CD4-positive, alpha-beta T cell (primary cell): ENCODE data around the gene SLX9. TPM values are rescaled to one million over a fixed set of nuclear protein-coding genes. Genes with fewer than 3 reads are reported as not detected.
A peak's percentile ranks its signal among the peaks of the same experiment; 100 is the strongest.

ENCODE experiments used
- ATAC-seq: fragments of 200-7000 bp; cut with Tn5 transposase; one replicate; pipeline ENCODE4 v1.10.0; 2022; ENCODE audit warnings: mild to moderate bottlenecking; ENCODE audit not compliant: poor library complexity
- CTCF ChIA-PET: fragments of 350-600 bp; sonication (Branson Sonifier 250); formaldehyde crosslinking; loops from one replicate; lab custom pipeline; 2021; ENCODE audit warnings: antibody characterized with exemption, inconsistent platforms; lab: Charles Lee
- POLR2A ChIA-PET: fragments of 350-600 bp; sonication (Branson Sonifier 250); formaldehyde crosslinking; loops from one replicate; lab custom pipeline; 2021; ENCODE audit warnings: antibody characterized with exemption, inconsistent platforms; lab: Charles Lee
- DNase-seq, 14 experiments: peaks; one replicate each; pipeline ENCODE4 v3.0.0-alpha.2; 2013 to 2020; ENCODE audit warnings: mixed read lengths in 2 of 14
- H3K27ac ChIP-seq, 2 donors: one replicate each; pipeline versions ENCODE4 v1.5.1 to v1.7.0; 2013; ENCODE audit warnings: low read length in 2 of 2, low read depth in 1 of 2, mild to moderate bottlenecking in 1 of 2
- H3K27me3 ChIP-seq, 2 experiments: 1 replicate in 1 of 2; 2 replicates in 1 of 2; pipeline versions ENCODE4 v1.6.1 to v1.7.0; 2013; ENCODE audit warnings: low read length in 2 of 2, control low read depth in 1 of 2, mild to moderate bottlenecking in 1 of 2, moderate library complexity in 1 of 2; ENCODE audit not compliant: insufficient read depth in 2 of 2, control insufficient read depth in 1 of 2
- H3K36me3 ChIP-seq: one replicate; pipeline ENCODE4 v1.6.1; 2013; ENCODE audit warnings: low read length, control low read depth; ENCODE audit not compliant: insufficient read depth
- H3K4me1 ChIP-seq: one replicate; pipeline ENCODE4 v1.6.1; 2013; ENCODE audit warnings: low read length, control low read depth; ENCODE audit not compliant: insufficient read depth
- H3K4me3 ChIP-seq: one replicate; pipeline ENCODE4 v1.5.1; 2013; ENCODE audit warnings: mild to moderate bottlenecking, low read length, moderate library complexity
- H3K9me3 ChIP-seq, 2 experiments: 1 replicate in 1 of 2; 2 replicates in 1 of 2; pipeline versions ENCODE4 v1.6.1 to v1.7.0; 2013; ENCODE audit warnings: low read length in 2 of 2, mild to moderate bottlenecking in 2 of 2, control low read depth in 1 of 2, moderate library complexity in 1 of 2; ENCODE audit not compliant: control insufficient read depth in 1 of 2, insufficient read depth in 1 of 2
- H3K27ac Mint-ChIP-seq: one replicate; pipeline ENCODE4 v1.8.0; 2020; ENCODE audit warnings: mixed read lengths
- H3K27me3 Mint-ChIP-seq: one replicate; pipeline ENCODE4 v1.8.0; 2021; ENCODE audit warnings: mixed read lengths
- H3K36me3 Mint-ChIP-seq: one replicate; pipeline ENCODE4 v1.8.0; 2021; ENCODE audit warnings: low read depth, mixed read lengths
- H3K4me1 Mint-ChIP-seq: one replicate; pipeline ENCODE4 v1.8.0; 2021; ENCODE audit warnings: low read depth, mixed read lengths
- H3K4me3 Mint-ChIP-seq: one replicate; pipeline ENCODE4 v1.8.0; 2020; ENCODE audit warnings: mild to moderate bottlenecking, mixed read lengths
- H3K9me3 Mint-ChIP-seq: one replicate; pipeline ENCODE4 v1.8.0; 2020; ENCODE audit warnings: mixed read lengths
- intact Hi-C, 2 experiments: fragments of 100-400 bp; cut with DNase I in 1 of 2; cut with micrococcal nuclease in 1 of 2; formaldehyde crosslinking; loops; one replicate each; pipeline versions ENCODE4 v1.15.1 to v1.9.0; 2023 to 2025; cut with DNase I, micrococcal nuclease
- total RNA-seq, 174 experiments: library from RNA in 2 of 174; stranded (reverse) in 2 of 174; gene quantifications; one replicate each; pipeline ENCODE4 v1.2.3 and lab custom pipeline; 2021 to 2026
- TF ChIP-seq, protein P1 (sequence below): fragments of 200-600 bp; IDR thresholded peaks from one replicate; pipeline ENCODE4 v1.8.0; 2022; ENCODE audit warnings: antibody characterized with exemption, mild to moderate bottlenecking

The SLX9 gene
- total RNA-seq, 2 experiments from 2014 or later, result 7.7 to 9.1 TPM

DNA sequence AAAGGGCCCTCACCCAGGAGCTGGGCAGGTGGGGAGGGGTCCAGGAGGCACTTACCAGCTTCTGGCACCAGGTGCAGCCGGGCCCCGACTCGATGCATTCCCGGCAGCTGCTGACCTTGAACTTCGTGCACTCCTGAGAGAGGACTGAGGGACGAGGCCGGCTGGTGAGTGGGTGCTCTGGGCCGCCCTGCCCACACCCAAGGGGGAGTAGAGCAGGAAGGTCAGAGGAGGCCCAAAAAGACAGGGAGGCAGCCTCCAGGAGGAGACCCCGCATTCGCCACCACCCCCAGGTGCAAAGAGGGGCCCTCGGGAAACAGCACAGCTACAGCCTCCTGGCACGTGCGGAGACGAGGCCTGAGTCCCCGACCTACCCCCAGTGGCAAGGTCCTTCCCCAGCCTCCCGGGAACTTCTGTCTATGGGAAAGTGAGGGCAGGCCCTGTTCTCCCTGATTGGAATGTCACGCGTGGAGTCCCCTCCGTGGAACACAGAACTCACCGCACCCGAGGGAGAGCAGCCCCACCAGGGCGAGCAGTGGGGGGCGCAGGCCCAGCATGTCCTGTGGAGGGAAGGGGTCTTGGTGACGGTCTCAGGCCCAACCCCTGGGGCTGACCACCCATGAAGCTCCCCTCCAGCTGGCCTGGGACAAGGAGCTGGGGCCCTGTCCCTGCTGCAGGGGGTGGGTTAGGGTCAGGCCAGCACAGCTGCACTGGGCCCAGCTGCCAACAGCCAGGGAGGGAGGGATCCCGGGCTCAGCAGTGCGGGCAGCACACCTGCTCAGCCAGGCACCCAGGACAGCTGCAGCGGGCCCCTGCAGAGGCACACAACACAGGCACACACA is 29.4 kb upstream of the SLX9 start:
- Mint-ChIP-seq H3K4me1 (peaks cover 66% of the 10 kb centered on the region), H3K36me3 (peaks cover 49% of the 10 kb centered on the region), H3K27ac (peak overlapping the region; percentile 88), H3K4me3 (peak overlapping the region; percentile 58), H3K27me3 (no peaks in the 10 kb centered on the region), H3K9me3 (no peaks in the 10 kb centered on the region)
- H3K4me3 ChIP-seq, result peak overlapping the region; percentile 44
- peaks cover 97% of the 10 kb centered on the region for H3K4me1 ChIP-seq
- H3K27me3 ChIP-seq, result no peaks in the 10 kb centered on the region
- H3K9me3 ChIP-seq, result no peaks in the 10 kb centered on the region
- peaks cover 52% of the 10 kb centered on the region for H3K36me3 ChIP-seq
- no peak for ATAC-seq
- no peak for DNase-seq
- ChIA-PET POLR2A (interaction anchor here (0.8 to 10.8 kb wide), 10 partner anchors 9 to 825 kb away, joined by 3 to 362 read pairs (median 8); partner anchors contain the start of genes ITGB2 and PTTG1IP), CTCF (interaction anchor here (1.2 to 2.0 kb wide), 3 partner anchors 17 to 109 kb away, joined by 3 to 6 read pairs (median 4); partner anchors contain the start of gene UBE2G2)
- TF ChIP-seq, protein P1, sequence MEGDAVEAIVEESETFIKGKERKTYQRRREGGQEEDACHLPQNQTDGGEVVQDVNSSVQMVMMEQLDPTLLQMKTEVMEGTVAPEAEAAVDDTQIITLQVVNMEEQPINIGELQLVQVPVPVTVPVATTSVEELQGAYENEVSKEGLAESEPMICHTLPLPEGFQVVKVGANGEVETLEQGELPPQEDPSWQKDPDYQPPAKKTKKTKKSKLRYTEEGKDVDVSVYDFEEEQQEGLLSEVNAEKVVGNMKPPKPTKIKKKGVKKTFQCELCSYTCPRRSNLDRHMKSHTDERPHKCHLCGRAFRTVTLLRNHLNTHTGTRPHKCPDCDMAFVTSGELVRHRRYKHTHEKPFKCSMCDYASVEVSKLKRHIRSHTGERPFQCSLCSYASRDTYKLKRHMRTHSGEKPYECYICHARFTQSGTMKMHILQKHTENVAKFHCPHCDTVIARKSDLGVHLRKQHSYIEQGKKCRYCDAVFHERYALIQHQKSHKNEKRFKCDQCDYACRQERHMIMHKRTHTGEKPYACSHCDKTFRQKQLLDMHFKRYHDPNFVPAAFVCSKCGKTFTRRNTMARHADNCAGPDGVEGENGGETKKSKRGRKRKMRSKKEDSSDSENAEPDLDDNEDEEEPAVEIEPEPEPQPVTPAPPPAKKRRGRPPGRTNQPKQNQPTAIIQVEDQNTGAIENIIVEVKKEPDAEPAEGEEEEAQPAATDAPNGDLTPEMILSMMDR, result no peak
- peak overlapping the region; percentile 77 to 86 for H3K27ac ChIP-seq
- intact Hi-C loops, result loop anchor here (1.0 to 5.0 kb wide), 4 partner anchors 17 to 108 kb away; partner anchors contain the start of genes PTTG1IP (in 1 of the 2) and UBE2G2 (in 1 of the 2)

DNA sequence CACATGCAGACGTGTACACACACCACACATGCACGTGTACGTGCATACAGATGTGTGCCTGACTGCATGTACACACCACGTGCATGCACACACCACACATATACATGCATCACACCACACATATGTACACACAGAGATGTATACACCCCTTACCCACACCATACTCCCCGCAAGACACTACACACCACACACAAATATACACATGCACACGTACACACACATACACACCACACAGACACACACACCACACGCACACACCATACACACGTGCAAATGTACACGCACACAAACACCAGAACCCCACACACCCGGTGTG is 28.8 kb upstream of the SLX9 start:
- ChIA-PET POLR2A (interaction anchor here (0.7 to 10.8 kb wide), 14 partner anchors 8 to 825 kb away, joined by 3 to 362 read pairs (median 5); partner anchors contain the start of genes ITGB2, SUMO3 and UBE2G2), CTCF (interaction anchor here (1.2 to 2.0 kb wide), 3 partner anchors 17 to 21 kb away, joined by 3 to 6 read pairs (median 5); no protein-coding TSS in a partner anchor)
- Histone ChIP-seq H3K4me1 (peaks cover 98% of the 10 kb centered on the region), H3K9me3 (no peaks in the 10 kb centered on the region), H3K4me3 (peak overlapping the region; percentile 44), H3K27ac (peak overlapping the region; percentile 77 to 86), H3K36me3 (peaks cover 48% of the 10 kb centered on the region), H3K27me3 (no peaks in the 10 kb centered on the region)
- Mint-ChIP-seq H3K4me1 (peaks cover 72% of the 10 kb centered on the region), H3K9me3 (no peaks in the 10 kb centered on the region), H3K27ac (peak overlapping the region; percentile 88), H3K27me3 (no peaks in the 10 kb centered on the region), H3K36me3 (peaks cover 49% of the 10 kb centered on the region), H3K4me3 (peak overlapping the region; percentile 76)
- TF ChIP-seq, protein P1, result no peak
- no peak for ATAC-seq
- intact Hi-C loops, result loop anchor here (1.0 to 5.0 kb wide), 4 partner anchors 18 to 109 kb away; partner anchors contain the start of genes PTTG1IP (in 1 of the 2) and UBE2G2 (in 1 of the 2)
- DNase-seq, result no peak

DNA sequence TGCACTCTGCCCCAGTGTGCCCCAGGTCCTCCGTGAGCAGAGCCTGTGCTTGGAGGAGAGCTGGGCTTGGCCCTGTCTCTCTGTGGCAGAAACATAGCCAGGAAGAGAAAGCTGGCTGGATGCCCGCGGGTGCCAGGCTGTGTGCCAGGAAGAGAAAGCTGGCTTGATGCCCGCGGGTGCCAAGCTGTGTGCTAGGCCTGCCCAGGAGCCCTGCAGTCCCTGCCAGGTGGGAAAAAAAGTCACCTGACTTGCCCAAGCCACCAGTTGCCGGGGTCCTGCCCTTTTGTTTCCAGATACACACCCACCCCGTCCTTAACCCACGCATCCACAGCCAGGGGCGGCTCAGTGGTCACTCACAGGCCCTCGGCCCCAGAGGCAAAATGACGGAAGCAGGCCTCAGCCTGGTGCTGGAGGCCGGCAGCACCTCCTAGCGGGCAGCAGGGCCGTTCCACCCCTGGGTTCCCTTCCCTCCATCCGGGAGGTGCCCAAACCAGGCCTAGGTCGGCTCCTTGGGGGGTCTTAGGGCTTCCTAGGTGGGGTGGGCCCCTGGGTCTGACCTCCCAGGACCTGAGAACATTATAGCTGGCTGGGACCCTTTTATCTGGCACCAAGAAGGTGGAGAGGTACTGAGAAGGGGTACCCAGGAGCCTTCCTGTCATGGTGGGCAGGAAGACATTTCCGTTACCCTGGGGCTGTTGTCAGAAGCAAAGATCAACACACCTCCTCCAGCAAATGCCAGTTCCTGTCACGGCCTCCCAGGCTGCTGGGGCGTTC is 28.3 kb upstream of the SLX9 start:
- Histone ChIP-seq H3K4me1 (peaks cover 98% of the 10 kb centered on the region), H3K4me3 (peak overlapping the region; percentile 44), H3K9me3 (no peaks in the 10 kb centered on the region), H3K27me3 (no peaks in the 10 kb centered on the region), H3K27ac (peak overlapping the region; percentile 77 to 86), H3K36me3 (peaks cover 42% of the 10 kb centered on the region)
- intact Hi-C loops, result loop anchor here (1.0 to 5.0 kb wide), 6 partner anchors 16 to 109 kb away; partner anchors contain the start of genes PTTG1IP (in 1 of the 2) and UBE2G2 (in 1 of the 2)
- POLR2A ChIA-PET, result interaction anchor here (0.6 to 10.8 kb wide), 17 partner anchors 8 to 826 kb away, joined by 3 to 362 read pairs (median 5); partner anchors contain the start of genes ITGB2, PTTG1IP, SUMO3 and UBE2G2
- H3K9me3 Mint-ChIP-seq, result no peaks in the 10 kb centered on the region
- peak overlapping the region; percentile 76 for H3K4me3 Mint-ChIP-seq
- H3K27me3 Mint-ChIP-seq, result no peaks in the 10 kb centered on the region
- CTCF ChIA-PET, result interaction anchor here (1.2 to 2.0 kb wide), 3 partner anchors 16 to 20 kb away, joined by 3 to 6 read pairs (median 5); no protein-coding TSS in a partner anchor
- H3K36me3 Mint-ChIP-seq, result peaks cover 43% of the 10 kb centered on the region
- H3K27ac Mint-ChIP-seq, result peak overlapping the region; percentile 88
- peak; percentile 45 to 88 (median 69) for DNase-seq
- TF ChIP-seq, protein P1, result peak; percentile 58
- H3K4me1 Mint-ChIP-seq, result peaks cover 77% of the 10 kb centered on the region
- ATAC-seq, result peak; percentile 74
